ENCODE data around the gene GSTCD. TPM values are rescaled to one million over a fixed set of nuclear protein-coding genes. Genes with fewer than 3 reads are reported as not detected.

Gene GSTCD
- total RNA-seq, 1 experiment from 2014 or later = 22.5 TPM

DNA sequence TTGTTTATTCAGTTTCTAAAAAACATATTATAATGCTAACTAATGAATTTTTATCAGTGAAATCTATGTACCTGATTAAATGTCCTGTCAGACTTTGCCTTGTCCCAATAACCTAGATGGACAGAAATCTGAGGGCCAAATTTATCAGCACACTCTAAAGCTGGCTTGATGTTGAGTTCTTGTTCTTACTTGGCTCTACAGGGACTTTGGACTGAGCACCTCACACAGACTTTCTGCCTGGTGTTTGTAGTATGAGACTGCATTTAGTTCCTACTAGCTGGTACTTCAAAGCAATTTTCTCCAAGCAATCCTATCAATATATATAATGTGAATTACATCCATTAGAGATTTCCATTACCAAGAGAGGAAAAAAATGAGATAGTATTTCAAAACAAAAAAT is 37.9 kb upstream of the GSTCD start:
- ChIA-PET RAD21 (ENCODE audit: low non-redundant PET in 1 of 2, low total read pairs in 2 of 2, uncharacterized antibody in 2 of 2, unreplicated experiment in 2 of 2) (no interaction called here), POLR2A (no interaction called here), CTCF (no interaction called here)
- Histone ChIP-seq H3K4me1 (ENCODE audit: control insufficient read depth in 1 of 2, insufficient read depth in 2 of 2, low read length in 2 of 2) (no peaks in the 10 kb centered on the region), H3K27me3 (ENCODE audit: insufficient read depth, low read length) (no peaks in the 10 kb centered on the region), H3K36me3 (ENCODE audit: control insufficient read depth in 1 of 2, insufficient read depth in 2 of 2, low read length in 2 of 2) (no peaks in the 10 kb centered on the region), H2AFZ (ENCODE audit: low read depth, low read length, poor library complexity, severe bottlenecking) (no peak overlapping the region), H4K20me1 (ENCODE audit: insufficient read depth) (no peaks in the 10 kb centered on the region), H3K4me3 (replicated peaks in 1 of 2; ENCODE audit: low read depth in 1 of 2, low read length in 2 of 2) (no peak overlapping the region), H3K9ac (ENCODE audit: low read length) (no peak overlapping the region), H3K27ac (ENCODE audit: low read depth, low read length) (no peak overlapping the region), H3K79me2 (ENCODE audit: insufficient read depth, low read length) (no peaks in the 10 kb centered on the region), H3K4me2 (ENCODE audit: low read length) (no peak overlapping the region), H3K9me2 (ENCODE audit: insufficient read depth) (no peaks in the 10 kb centered on the region), H3K9me3 (ENCODE audit: control insufficient read depth in 1 of 2, insufficient read depth in 1 of 2, low read depth in 1 of 2, low read length in 2 of 2) (no peaks in the 10 kb centered on the region)
- no TSS peak for BruUV-seq (replicated peaks)
- intact Hi-C loops (cut with micrococcal nuclease) = no loop called here
- ATAC-seq (no peak), DNase-seq (ENCODE audit: low read depth, low spot score) (no peak)
- TF ChIP-seq YY1 (IDR thresholded peaks at IDR 0.05; ENCODE audit: extremely low read depth, insufficient replicate concordance, low read depth, low read length) (no peak), EZH2 (IDR thresholded peaks at IDR 0.05) (no peak), ZFX (IDR thresholded peaks at IDR 0.05) (no peak), TCF7L2 (IDR thresholded peaks at IDR 0.05; ENCODE audit: borderline replicate concordance, extremely low read depth, insufficient read depth, insufficient read length) (no peak), POLR2AphosphoS5 (IDR thresholded peaks at IDR 0.05; ENCODE audit: low read depth, low read length) (no peak), EZH2phosphoT487 (IDR thresholded peaks at IDR 0.05; ENCODE audit: borderline replicate concordance) (no peak), SRF (IDR thresholded peaks at IDR 0.05; ENCODE audit: low read depth) (no peak), JUND (IDR thresholded peaks at IDR 0.05) (no peak), POLR2A (IDR thresholded peaks at IDR 0.05; ENCODE audit: borderline replicate concordance, extremely low read depth, insufficient read depth, insufficient read length) (no peak), ZNF274 (IDR thresholded peaks at IDR 0.05; ENCODE audit: low read depth, low read length) (no peak), FOSL1 (IDR thresholded peaks at IDR 0.05; ENCODE audit: low read depth) (no peak), CBX3 (IDR thresholded peaks at IDR 0.05; ENCODE audit: low read depth) (no peak), SIN3A (IDR thresholded peaks at IDR 0.05; ENCODE audit: low read depth) (no peak)
- TF ChIP-seq, protein P1, sequence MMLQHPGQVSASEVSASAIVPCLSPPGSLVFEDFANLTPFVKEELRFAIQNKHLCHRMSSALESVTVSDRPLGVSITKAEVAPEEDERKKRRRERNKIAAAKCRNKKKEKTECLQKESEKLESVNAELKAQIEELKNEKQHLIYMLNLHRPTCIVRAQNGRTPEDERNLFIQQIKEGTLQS (IDR thresholded peaks at IDR 0.05) = no peak
- TF ChIP-seq, protein P2, sequence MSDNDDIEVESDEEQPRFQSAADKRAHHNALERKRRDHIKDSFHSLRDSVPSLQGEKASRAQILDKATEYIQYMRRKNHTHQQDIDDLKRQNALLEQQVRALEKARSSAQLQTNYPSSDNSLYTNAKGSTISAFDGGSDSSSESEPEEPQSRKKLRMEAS (IDR thresholded peaks at IDR 0.05) = no peak
- TF ChIP-seq, protein P3, sequence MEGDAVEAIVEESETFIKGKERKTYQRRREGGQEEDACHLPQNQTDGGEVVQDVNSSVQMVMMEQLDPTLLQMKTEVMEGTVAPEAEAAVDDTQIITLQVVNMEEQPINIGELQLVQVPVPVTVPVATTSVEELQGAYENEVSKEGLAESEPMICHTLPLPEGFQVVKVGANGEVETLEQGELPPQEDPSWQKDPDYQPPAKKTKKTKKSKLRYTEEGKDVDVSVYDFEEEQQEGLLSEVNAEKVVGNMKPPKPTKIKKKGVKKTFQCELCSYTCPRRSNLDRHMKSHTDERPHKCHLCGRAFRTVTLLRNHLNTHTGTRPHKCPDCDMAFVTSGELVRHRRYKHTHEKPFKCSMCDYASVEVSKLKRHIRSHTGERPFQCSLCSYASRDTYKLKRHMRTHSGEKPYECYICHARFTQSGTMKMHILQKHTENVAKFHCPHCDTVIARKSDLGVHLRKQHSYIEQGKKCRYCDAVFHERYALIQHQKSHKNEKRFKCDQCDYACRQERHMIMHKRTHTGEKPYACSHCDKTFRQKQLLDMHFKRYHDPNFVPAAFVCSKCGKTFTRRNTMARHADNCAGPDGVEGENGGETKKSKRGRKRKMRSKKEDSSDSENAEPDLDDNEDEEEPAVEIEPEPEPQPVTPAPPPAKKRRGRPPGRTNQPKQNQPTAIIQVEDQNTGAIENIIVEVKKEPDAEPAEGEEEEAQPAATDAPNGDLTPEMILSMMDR (IDR thresholded peaks at IDR 0.05 in 2 of 3, conservative IDR thresholded peaks at IDR 0.05 in 1 of 3; ENCODE audit: borderline replicate concordance in 1 of 3, insufficient read depth in 1 of 3, low read depth in 2 of 3, low read length in 2 of 3) = no peak

Measured in HCT116 (cell line).